KOPT-K1 (cell line): ENCODE measurements around the gene LIG1.
A peak's percentile ranks its signal among the peaks of the same experiment; 100 is the strongest.
"Not testable (repeated sequence)": the region's sequence is repeated elsewhere in the genome, so short reads cannot be mapped to it uniquely, and the experiment has no call there.

Experiments used
- H3K27ac ChIP-seq: fragments of 200-600 bp; sonication (generic); 2 replicates; pipeline ENCODE4 v1.5.1; 2016; ENCODE audit warnings: antibody characterized with exemption, mild to moderate bottlenecking, low read depth, low read length; ENCODE audit not compliant: poor library complexity, severe bottlenecking
- H3K36me3 ChIP-seq: fragments of 200-600 bp; sonication (generic); 2 replicates; pipeline ENCODE4 v1.5.1; 2017; ENCODE audit warnings: antibody characterized with exemption, mild to moderate bottlenecking, low read length, moderate library complexity; ENCODE audit not compliant: insufficient read depth
- H3K9me3 ChIP-seq: fragments of 200-600 bp; sonication (generic); 2 replicates; pipeline ENCODE4 v1.5.1; 2017; ENCODE audit warnings: antibody characterized with exemption, low read length, mild to moderate bottlenecking; ENCODE audit not compliant: insufficient read depth, poor library complexity, severe bottlenecking

Gene LIG1

DNA sequence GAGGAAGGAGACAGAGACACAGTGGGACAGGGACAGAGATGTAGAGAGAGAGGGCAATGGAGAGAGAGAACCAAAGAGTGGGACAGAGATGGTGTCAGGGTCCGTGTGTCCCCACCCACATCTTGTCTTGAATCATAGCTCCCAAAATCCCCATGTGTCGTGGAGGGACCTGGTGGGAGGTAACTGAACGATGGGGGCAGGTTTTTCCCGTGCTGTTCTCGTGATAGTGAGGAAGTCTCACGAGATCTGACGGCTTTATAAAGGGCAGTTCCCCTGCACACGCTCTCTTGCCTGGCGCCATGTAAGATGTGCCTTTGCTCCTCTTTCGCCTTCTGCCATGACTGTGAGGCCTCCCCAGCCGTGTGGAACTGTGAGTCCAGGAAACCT, 52.0 kb downstream of the LIG1 start:
- H3K36me3 ChIP-seq, result peaks cover 97% of the 10 kb centered on the region
- peak overlapping the region; percentile 10 for H3K27ac ChIP-seq
- no peaks in the 10 kb centered on the region for H3K9me3 ChIP-seq

DNA sequence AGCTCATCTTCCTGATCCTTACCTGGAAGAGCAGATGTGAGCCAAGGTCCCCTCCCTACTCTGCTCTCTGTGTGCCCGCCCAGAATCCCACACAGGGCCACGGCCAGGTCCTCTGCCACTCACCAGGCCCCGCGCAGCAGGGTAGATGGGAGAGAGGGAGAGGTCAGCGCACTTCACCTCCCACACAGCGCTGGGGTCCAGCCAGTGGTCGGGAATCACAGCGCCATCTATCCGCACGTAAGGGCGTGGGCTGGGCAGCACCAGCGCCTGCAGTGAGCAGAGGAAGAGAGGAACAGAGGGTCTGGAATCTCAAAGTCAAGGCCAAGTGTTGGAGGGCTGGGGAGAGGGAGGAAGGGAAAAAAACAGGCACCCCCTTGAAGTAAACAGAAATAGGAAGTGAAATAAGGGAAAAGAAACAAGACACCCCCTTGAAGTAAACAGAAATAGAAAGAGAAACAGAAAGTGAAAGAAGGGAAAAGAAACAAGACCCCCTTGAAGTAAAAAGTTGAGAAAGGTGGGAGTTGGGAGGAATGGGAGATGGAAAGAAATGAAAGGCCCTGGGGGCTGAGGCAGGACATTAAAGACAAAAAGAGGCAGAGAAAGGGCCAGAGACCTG, 52.5 kb downstream of the LIG1 start:
- Histone ChIP-seq H3K27ac (peak overlapping the region; percentile 10), H3K9me3 (no peaks in the 10 kb centered on the region), H3K36me3 (peaks cover 92% of the 10 kb centered on the region)

DNA sequence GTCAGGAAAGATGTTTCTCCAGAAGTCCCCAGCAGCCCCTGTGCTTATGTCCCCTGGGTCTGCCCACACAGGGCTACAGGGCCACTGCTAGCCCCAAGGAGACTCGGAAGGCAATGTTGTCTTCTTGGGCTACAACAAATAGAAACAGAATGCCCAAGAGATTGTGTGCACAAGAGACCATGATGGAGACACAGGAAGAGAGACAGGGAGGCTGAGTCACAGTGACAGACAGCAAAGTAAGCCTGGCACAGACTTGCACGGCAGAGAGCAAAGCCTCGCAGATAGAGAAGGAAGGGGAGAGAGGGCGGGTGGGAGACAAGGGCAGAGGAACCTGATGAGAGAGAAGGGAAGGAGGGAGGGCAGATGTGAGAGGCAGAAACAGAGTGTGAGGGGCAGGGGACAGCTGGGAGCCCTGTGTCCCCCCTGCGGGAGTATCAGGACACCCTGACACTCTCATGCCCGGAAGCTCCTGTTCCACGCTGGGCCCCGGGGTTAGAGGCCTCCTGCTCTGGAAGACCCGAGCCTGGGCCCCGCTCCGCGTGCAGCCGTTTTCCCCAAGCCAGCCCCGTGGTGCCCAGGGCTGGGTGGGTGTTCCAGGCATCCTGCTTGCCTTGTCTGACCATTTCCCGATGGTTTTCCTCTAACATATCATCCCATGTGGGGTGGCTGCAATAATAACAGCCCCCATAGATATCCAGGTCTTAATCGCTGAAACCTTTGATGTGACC, 56.8 kb downstream of the LIG1 start:
- no peak overlapping the region for H3K27ac ChIP-seq
- peaks cover 50% of the 10 kb centered on the region for H3K36me3 ChIP-seq
- no peaks in the 10 kb centered on the region for H3K9me3 ChIP-seq

DNA sequence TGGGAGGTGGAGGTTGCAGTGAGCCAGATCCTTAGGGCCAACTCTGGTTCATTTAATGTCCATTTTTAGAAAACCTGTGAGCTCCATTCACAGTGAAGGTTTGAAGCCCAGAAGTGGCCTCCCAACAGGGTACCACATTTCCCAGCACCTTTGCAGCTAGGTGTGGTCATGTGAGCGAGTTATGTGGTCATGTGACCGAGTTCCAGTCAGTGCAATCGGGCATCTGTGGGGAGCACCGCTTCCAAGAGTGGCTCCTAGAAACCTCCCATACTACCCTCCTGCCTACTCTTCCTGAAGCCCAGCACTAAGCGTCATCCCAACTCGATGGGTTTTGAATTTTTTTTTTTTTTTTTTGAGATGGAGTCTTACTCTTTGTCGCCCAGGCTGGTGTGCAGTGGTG, 58.9 kb downstream of the LIG1 start:
- H3K27ac ChIP-seq, result no peak overlapping the region
- H3K9me3 ChIP-seq, result no peaks in the 10 kb centered on the region
- H3K36me3 ChIP-seq, result peaks cover 29% of the 10 kb centered on the region

DNA sequence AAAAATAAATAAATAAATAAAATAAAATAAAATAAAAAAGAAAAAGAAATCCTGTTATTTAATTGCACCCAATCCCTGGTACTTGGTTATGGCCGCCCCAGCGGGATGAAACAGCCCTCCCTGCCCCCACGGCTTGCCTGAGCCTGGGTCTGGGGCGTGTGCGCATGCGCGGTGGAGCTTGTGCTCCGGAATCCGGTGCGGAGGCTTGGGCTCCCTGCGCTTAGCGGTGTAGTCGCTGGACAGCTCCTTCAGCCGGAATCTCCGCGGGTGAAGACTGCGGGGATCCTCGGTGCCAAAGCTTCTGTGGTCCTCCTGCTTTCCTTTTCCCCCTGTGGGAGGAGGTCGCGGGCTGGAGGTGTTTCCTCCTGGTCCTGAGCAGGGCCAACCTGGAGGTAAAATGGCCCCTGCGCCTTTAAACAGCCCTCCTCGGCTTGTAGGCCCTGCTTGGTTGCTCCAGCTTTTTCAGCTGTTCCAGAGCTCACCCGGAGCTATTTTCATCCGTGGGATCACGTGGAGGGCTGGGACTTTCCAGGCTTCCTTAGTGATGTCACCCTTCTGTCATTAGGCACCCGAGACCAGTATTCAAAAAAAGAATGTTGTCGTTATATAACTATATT, 59.7 kb downstream of the LIG1 start, which contains the start of gene PLA2G4C:
TSS of gene PLA2G4C (minus strand) at position 468 of the 617 bp plus-strand sequence. CDS start 4,288 bp downstream, outside the sequence.
- Histone ChIP-seq H3K27ac (peak within 1 kb of the TSS; percentile 53), H3K9me3 (no peaks in the 10 kb centered on the region), H3K36me3 (peaks cover 21% of the 10 kb centered on the region)

DNA sequence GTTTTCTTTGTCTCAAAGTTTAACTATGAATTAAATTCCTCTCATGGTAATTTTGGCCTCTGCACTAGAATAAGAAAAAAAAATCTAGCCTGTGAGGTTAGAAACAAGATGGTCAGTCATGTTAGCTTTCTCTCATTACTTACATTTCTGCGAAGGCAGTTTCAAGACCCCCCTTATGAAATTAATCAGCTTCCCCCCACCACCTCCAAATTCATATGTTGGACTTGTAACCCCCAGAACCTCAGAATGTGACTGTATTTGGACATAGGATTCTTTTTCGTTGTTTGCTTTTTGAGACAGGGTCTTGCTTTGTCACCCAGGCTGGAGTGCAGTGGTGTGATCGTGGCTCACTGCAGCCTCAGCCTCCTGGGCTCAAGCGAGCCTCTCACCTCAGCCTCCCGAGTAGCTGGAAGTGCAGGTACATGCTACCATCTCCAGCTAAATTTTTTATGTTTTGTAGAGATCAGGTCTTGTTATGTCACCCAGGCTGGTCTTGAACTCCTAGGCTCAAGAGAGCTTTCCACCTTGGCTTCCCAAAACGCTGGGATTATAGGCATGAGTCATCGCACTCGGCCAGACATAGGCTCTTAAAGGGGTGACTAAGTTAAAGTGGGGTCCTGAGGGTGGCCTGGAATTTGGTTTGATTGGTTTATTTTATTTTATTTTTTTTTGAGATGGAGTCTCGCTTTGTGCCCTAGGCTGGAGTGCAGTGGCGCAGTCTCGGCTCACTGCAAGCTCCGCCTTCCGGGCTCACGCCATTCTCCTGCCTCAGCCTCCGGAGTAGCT, 61.0 kb downstream of the LIG1 start:
- H3K9me3 ChIP-seq, result no peaks in the 10 kb centered on the region
- peaks cover 8% of the 10 kb centered on the region for H3K36me3 ChIP-seq
- H3K27ac ChIP-seq, result no peak overlapping the region

DNA sequence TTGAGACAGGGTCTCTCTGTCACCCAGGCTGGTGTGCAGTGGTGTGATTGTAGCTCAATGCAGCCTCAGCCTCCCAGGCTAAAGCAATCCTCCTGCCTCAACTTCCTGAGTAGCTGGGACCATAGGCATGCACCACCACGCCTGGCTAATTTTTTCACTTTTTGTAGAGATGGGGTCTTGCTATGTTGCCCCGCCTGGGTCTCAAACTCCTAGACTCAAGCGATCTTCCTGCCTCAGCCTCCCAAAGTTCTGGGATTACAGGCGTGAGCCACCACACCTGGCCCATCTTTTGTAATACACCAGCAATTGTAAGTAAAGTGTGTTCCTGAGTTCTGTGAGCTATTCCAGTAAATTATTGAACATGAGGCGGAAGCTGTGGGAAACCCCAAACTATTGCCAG, 66.2 kb downstream of the LIG1 start:
- Histone ChIP-seq H3K9me3 (no peaks in the 10 kb centered on the region), H3K36me3 (no peaks in the 10 kb centered on the region), H3K27ac (no peak overlapping the region)

DNA sequence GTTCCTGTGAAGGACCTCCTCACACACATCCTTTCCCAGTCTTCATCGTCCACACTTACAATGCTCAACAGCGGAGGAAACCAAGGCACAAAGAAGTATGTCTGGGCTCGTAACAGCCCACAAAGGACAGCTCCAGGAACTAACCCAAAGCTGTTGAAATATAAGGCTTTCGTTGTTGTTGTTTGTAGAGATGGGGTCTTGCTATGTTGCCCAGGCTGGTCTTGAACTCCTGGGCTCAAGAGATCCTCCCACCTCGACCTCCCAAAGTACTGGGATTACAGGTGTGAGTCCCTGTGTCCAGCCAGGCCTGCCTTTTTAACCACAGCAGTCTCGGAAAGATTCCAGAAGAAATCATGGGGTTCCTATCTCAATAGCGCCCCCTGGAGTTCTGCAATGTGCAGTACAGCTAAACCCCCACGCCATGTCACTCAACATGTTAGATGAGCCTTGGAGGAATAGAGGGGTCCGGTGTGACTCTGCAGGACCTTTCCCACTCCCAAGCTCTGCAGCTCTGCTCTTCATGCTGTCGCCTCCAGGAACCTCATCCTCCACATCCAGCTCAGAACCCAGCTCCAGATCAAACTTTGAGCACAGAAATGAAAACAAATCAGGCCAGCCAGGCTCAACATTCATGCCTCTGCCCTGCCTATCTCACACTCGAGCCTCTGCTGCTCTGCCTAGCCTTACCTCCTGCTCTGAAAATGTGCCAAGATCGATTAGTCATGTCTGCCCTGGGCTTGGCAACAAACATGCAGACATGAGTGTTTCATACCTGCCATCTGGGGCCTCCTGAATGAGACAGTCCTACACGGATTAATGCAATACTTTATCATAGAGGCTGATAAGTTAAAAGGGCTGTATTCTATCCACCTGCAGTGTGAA, 67.0 kb downstream of the LIG1 start:
- H3K36me3 ChIP-seq, result no peaks in the 10 kb centered on the region
- no peaks in the 10 kb centered on the region for H3K9me3 ChIP-seq
- no peak overlapping the region for H3K27ac ChIP-seq

DNA sequence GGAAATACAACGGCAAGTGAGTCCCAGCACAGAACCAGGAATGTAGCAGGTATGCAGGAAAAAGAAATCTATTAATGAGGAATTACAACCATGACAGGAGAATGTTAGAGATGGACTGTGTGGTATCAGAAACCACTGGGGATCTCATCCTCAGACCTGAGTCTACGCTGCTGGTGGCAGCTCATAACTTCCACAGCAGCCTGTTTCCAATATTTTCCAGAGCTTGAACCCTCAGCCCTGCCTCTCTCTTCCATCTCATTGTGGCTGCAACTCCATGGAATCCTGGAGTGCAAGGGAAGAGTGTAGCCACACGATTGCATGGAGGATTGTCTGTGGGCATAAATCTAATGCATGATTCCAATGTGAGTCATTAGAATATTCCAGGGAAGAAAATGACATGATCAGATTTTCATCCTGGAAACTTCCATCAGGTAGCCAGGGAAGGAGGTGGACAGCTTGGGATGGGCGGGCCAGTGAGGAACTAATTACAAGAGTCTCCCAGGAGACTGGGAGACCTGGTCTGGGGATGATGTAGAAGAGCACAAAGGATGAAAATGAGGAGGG, 74.5 kb downstream of the LIG1 start:
- Histone ChIP-seq H3K27ac (no peak overlapping the region), H3K9me3 (peaks cover 18% of the 10 kb centered on the region), H3K36me3 (no peaks in the 10 kb centered on the region)

DNA sequence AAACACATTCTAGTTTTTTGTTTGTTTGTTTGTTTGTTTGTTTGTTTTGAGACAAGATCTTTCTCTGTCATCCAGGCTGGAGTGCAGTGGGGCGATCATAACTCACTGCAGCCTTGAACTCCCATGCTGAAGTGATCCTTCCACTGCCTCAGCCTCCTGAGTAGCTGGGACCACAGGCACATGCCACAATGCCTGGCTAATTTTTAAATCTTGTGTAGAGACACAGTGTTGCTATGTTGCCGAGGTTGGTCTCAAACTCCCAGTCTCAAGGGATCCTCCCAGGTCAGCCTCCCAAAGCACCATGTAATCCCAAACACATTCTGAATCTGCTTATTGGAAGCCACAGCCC, 75.3 kb downstream of the LIG1 start:
- H3K9me3 ChIP-seq, result peaks cover 18% of the 10 kb centered on the region
- no peak overlapping the region for H3K27ac ChIP-seq
- H3K36me3 ChIP-seq, result no peaks in the 10 kb centered on the region

DNA sequence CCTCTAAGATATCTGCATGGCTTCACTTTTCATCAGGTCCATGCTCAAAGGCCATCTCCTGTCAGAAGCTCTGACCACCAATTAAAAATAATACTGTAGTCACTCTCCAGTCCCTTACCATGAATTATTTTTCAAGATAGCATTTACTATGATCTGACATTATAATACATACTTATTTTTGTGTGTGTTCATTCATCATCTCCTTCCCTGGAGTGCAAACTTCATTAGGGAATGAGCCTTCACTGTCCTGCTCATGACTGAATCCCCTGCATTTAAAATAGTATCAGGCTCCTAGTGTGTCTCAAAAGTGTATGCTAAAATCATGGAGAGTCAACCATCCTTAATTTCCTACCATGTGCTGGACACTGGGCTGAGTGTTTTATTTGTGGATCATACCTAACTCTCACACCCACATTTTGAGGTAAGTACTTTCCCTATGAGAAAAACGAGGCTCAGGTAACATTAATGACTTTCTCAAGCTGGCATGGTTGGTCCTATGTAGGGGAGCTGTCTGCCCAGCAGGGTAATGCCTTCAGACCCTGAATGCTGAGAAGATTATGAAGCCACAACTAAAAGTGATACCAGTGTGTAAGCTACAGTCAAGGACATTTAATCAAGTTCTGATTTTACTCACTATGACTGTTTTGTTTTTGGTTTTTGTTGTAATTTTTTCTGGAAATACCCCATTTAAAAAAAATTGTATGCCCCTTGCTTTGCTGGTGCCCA, 75.9 kb downstream of the LIG1 start:
- H3K9me3 ChIP-seq, result peaks cover 18% of the 10 kb centered on the region
- H3K36me3 ChIP-seq, result no peaks in the 10 kb centered on the region
- no peak overlapping the region for H3K27ac ChIP-seq

DNA sequence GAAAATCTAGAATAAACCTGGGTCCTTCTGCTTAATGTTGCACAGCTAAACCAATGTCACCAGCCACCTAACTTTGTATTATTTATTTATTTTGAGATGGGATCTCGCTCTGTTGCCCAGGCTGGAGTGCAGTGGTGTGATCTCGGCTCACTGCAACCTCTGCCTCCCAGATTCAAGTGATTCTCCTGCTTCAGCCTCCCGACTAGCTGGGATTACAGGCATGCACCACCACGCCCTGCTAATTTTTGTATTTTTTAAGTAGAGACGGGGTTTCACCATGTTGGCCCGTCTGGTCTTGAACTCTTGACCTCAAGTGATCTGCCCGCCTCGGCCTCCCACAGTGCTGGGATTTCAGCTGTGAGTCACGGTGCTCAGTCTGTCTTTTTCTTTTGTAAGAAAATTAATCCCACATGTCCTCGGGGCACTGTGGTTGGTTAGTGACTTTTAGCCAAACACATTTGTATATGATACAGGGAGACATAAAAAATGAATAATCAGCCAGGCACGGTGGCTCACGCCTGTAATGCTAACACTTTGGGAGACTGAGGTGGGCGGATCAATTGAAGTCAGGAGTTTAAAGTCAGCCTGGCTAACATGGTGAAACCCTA, 78.9 kb downstream of the LIG1 start:
- not testable (repeated sequence) for H3K36me3 ChIP-seq, H3K27ac ChIP-seq
- H3K9me3 ChIP-seq, result peaks cover 18% of the 10 kb centered on the region

DNA sequence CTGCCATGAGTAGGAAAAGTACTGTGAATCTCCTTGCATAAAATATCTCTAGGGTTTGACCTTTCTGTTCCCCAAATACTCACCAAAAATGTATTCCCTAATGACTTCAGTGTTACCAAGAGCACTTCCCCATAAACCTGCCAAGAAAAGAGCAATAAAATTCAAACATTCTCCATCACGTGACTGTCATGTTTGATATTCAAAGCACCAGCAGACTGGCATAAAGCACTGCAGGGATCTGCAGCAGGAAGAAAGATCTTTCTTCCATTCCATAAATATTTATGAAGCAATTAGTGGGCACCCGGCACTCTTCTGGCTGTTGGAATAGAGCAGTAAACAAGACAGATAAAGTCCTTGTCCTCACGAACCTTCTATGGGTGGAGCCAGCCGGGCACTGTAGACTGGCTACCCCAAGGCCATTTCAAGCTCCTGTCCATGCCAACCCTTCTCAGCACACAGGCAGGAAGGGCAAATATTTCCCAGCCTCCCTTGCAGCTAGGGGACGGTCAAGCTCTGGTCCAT, 79.8 kb downstream of the LIG1 start:
- Histone ChIP-seq H3K9me3 (peaks cover 18% of the 10 kb centered on the region), H3K27ac (no peak overlapping the region), H3K36me3 (no peaks in the 10 kb centered on the region)
